HG02973 (cell line): Measurements from ENCODE around the gene RFFL.
"Not testable (repeated sequence)": the region's sequence is repeated elsewhere in the genome, so short reads cannot be mapped to it uniquely, and the experiment has no call there.

Experiments used
- ATAC-seq: cut with Tn5 transposase; IDR thresholded peaks from one replicate; pipeline ENCODE4 v1.9.1; 2021; ENCODE audit warnings: moderate library complexity; ENCODE audit not compliant: unreplicated experiment

Gene RFFL

DNA sequence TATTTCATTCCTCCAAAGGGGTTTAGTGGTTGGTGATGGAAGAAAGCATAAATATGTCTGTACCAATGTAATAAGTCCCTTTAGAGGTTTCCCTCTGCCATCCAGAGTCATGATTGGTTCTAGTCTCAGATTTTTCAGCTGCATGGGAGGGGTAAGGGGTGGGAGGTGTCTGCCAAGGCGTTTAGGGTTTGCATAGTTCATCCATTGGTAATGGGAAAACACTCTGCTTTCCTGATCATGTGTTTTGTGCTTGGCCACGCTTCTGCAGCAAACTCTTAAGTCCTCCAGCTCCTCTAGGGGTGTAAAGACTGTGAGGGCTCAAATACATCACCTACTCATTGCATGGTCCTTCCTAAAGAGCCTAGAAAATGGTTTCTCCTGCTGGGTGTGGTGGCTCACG lies 53.4 kb downstream of the RFFL start:
- ATAC-seq: no peak

DNA sequence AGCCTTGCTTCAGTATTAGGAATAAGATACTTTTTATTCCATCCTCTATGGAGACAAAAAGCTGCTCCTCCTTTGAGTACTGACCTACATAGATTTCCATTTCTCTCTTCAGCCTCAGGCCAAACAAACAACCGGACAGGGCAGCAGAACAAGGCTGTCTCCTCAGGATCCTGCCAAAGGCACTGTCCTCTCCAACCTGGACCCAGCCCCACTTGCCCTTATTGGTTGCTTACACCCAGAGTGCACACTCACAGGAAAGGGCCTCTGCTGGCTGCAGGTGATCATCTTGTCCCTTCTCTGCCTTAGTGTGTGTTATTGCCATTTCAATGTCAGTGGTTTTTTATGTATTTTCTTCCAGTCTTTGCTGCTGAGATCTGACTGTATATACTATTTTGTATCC lies 56.5 kb downstream of the RFFL start:
- no peak for ATAC-seq

DNA sequence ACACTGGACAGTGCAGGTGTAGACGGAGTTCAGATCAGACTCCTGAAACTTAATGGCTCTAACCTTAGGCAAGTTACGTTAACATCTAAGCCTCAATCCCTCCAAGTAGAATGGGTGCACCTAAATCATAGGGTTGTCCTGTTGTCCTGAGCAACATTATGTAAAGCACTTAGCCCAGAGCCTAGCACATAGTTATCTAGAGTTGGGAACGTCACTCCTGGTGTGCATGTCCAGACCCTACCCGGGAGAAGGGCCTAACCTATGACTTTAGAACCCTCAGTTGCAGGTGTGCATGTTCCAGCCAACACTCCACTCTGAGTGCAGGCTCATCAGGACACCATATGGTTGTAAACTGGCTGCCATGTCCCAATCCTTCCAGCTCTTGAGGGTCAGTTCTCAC lies 57.2 kb downstream of the RFFL start:
- ATAC-seq: no peak

DNA sequence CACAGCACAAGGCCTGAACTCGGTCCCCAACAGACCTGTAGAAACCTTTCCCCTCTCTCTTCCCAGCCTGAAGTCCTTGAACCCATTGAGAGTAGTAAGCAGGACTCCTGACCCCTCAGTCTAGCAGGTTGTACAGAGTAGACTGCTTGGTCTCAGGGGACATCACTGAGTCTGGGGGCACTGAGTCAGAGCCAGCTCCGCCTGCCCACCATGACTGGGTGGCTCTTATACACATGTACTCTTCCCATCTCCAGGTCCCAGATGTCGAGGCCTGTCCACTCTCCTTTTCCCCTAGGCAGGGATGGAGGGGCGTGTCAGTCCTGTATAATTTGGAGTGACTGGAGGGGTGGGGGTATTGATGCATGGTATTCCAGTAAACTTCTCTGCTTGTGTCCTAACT lies 59.7 kb downstream of the RFFL start:
- ATAC-seq: no peak

DNA sequence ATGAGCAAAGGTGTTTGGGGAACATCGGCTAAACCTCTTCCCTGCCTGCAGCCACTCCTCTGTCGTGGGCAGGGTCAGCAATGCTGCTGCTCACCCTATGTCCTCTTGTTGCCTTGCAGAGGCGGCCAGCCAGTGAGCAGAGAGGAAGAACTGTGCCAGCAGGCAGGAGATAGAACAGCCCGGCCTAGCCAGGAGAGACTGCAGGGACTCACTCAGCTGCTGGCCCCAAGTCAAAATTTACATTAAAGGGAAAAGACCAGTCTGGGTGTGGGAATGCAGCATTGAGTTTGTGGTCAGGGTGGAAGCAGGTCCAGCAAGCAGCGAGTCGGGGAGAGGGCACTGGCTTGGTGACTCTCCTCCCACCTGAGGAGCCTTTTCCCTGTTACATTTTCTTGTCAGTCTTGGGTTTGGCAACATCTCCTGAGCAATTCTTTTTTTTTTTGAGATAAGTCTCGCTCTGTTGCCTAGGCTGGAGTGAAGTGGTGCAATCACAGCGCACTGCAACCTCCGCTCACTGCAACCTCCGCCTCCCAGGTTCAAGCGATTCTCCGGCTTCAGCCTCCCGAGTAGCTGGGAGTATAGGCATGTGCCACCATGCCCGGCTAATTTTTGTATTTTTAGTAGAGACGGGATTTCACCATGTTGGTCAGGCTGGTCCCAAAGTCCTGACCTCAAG lies 60.5 kb downstream of the RFFL start:
- no peak for ATAC-seq

DNA sequence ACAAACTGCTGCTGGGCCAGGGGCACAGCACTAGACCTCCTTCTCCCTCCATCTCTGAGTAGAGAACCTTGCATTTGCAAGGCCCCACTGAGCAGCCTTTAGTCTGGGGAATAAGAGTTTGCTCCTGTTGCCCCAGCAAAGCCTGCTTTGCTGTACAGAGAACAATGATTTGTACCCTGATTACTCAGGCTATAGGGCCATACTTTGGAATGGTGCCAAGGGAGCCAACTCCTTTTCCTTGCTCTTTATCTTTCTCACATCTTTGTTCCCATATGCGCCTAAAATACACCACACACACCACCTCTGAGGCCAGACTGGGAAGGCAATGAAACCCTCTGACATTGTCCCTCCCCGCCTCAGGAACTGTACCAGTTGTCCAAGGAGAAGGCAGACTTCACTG lies 62.0 kb downstream of the RFFL start:
- ATAC-seq: no peak

DNA sequence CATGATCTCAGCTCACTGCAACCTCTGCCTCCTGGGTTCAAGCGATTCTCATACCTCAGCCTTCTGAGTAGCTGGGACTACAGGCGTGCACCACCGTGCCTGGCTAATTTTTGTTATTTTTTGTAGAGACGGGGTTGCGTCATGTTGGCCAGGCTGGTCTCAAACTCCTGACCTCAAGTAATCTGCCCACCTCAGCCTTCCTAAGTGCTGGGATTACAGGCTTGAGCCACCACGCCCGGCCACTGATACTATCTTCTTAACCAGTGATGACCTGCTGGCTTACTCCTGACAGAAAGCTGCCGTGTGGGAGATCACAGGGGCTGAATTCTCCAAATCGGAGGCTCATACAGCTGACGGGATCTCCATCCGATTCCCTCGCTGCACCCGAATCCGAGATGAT lies 62.5 kb downstream of the RFFL start:
- not testable (repeated sequence) for ATAC-seq

DNA sequence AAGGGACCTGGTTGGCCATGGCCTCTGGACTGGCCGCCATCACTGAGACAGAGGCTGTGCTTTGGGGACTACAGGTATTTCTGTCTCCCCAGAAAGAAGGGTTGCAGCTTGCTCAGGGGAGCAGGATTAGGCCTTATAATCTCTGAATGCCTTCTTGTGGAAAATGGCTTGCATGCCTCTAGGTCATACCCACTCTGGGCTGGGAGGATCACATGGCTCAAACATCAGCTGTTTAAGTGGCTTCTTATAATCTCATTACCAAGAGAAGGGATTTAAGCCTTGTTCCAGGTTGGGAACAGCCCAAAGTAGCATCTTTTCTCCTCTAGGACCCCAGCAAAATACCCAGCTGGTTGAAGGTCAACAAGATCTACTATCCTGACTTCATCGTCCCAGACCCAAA lies 64.1 kb downstream of the RFFL start:
- no peak for ATAC-seq

DNA sequence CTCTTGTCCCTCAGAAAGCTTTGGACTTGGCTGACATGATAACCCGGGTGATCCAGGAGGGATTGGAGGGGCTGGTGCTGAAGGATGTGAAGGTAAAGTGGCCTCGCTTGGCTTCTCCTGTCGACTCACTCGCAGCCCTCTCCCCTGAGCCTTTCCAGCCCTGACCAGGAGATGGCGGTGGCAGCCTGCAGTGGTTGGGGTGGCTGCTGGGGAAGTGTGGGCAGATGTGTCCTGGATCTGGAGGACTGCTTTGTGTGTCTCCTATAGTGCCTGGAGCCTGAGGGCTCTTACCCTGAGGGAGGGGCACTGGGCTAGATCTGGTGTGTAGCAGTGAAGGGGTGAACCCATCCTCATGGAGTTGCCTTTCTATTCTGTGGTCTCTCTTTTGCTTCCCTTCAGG lies 65.3 kb downstream of the RFFL start:
- no peak for ATAC-seq

DNA sequence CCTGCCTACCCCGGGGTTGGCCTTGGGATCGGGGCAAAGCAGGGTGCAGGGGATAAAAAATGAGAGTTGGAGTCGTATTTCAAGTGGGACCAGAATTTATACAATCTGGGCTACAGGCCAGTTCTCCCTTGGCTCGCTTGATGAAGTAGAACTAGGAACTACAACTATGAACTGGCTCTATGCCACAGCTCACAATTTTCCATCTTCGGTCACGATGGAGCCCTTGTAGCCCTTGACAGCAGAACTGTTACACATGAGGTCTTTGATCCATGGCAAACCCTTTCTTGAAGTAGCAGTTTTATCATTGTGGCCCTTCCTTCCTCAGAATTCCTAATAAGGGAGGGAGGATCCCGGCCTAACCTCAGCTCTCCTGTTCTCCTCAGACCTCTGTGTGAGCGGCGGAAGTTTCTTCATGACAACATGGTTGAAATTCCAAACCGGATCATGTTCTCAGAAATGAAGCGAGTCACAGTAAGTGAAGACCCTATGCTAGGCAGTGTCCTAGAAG lies 66.1 kb downstream of the RFFL start:
- no peak for ATAC-seq

DNA sequence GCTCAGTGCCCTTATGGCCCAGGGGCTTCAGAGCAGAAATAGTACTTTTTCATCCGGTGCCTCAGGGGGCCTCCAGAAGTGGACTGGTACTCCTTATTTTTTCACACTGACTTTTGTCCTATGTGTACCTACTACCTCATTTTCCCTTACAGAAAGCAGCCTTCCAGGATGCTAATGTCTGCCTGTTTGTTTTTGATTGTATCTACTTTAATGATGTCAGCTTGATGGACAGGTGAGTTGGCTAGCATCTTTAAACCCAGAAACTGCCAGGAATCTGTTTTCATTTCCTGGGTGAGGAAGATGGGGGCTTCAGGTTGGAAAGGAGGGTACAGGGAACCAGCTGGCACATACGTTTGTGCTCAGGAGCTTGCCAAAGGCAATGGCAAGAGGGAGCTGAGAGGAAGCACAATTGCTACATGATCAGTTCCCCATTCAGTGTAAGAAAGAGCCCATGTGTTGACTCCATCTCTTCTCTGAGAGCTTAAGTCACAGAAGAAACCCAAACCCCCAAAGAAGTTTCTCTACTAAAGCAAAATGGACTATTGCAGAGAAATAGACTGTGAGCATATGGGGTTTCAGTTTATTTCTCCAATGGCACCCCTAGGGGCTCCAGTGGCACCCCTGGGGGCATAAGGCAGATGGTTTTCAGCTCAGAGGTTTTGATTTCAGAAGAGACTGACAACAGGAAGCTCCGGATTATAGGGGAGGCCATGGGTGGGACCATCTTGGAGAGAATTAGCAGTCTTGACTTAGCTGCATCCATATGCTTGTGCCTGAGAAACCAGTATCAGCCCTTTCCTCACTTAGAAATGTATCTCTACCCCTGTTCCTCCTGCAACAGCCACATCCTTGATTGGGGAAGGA lies 66.9 kb downstream of the RFFL start:
- ATAC-seq: no peak

DNA sequence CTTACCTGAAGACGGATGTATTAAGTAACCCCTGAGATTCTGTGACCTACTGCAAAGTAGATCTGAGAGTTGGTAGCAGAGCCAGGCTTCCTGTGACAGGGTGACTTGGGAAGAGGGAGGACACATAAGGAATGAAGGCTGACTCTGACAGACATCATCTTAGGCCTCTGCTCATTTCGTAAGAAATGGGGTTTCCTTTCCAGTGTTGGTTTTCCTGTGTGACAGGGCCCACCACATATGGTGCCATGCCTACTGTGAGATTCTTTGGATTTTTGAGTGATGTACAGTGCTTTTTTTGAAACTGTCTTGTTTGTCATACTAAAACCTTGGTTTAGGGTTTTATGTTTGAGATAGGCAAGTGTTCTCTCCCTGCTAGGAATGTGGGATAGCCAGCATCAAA lies 70.5 kb downstream of the RFFL start:
- ATAC-seq: no peak

DNA sequence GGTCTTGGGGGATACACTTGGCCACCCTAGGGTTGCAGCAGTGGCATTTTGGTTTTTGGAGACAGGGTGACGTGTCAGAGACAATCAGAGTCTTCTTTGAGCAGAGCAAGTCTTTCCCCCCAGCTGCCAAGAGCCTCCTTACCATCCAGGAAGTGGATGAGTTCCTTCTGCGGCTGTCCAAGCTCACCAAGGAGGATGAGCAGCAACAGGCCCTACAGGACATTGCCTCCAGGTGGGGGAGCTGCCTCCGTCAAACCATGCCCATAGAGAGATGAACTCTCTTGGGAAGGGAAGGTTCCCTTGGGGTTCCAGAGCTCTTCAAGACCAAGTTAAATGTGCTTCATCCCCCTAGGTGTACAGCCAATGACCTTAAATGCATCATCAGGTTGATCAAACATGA lies 71.9 kb downstream of the RFFL start:
- ATAC-seq: no peak

DNA sequence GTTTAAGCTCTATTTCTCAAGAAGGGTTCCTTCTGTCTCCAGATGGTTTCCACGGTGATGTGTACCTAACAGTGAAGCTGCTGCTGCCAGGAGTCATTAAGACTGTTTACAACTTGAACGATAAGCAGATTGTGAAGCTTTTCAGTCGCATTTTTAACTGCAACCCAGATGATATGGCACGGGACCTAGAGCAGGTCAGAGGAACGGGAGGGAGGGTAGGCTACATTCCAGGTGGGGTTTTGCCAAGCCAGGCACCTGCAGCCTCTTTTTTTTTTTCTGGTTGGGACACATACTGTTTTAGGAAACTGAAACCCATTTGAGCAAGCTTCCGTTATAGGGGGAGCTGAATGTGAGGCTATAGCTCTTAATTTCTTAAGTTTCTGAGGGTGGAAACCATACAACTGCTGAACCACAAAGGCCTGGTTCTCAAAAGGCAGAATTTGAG lies 72.6 kb downstream of the RFFL start:
- no peak for ATAC-seq

DNA sequence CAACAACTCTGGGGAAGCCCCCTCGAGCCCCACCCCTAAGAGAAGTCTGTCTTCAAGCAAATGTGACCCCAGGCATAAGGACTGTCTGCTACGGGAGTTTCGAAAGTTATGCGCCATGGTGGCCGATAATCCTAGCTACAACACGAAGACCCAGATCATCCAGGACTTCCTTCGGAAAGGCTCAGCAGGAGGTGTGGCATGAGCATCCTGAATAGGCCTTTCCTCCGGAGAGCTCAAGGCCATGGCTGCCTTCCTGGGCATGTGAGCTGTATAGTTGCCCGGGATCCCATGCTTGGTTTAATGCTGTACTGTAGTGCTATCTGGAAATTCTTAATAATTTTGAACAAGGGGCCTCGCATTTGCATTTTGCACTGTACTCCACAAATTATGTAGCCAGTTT lies 74.0 kb downstream of the RFFL start:
- no peak for ATAC-seq

DNA sequence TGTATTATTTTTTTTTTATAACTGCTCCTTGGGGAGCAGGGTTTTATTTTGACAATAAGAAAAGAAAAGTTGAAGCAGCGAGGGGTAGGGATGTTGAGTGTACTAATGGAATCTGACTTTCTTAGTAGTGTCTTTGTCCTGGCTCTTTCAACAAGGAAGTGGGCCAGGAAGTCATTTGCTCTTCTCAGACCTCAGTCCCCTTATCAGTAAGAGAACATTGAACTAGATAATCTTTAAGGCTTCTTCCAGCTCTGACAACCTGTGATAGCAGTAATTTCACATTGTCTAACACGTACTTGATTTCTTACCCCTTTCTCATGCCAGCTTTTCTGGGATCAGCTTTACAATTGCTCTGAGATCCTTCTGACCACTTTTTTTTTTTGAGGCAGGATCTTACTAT lies 74.9 kb downstream of the RFFL start:
- no peak for ATAC-seq

DNA sequence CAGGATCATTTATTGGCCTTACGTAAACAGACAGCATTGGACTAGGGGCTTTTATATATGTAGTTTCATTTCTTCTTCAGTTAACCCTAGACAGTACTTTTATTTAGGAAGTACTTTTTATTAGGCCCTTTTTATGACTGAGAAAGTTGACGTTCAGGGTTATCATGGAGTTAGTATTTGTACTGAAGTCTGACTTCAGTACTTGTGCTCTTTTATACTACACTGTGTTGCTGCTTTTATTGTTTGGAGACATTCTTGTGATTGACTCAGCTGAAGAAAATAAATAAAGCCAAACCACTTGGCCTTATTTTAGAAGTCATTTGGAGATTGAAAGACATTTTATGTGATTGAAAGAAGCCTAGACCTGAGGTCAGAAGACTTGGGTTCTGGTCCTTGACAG lies 76.3 kb downstream of the RFFL start:
- no peak for ATAC-seq

DNA sequence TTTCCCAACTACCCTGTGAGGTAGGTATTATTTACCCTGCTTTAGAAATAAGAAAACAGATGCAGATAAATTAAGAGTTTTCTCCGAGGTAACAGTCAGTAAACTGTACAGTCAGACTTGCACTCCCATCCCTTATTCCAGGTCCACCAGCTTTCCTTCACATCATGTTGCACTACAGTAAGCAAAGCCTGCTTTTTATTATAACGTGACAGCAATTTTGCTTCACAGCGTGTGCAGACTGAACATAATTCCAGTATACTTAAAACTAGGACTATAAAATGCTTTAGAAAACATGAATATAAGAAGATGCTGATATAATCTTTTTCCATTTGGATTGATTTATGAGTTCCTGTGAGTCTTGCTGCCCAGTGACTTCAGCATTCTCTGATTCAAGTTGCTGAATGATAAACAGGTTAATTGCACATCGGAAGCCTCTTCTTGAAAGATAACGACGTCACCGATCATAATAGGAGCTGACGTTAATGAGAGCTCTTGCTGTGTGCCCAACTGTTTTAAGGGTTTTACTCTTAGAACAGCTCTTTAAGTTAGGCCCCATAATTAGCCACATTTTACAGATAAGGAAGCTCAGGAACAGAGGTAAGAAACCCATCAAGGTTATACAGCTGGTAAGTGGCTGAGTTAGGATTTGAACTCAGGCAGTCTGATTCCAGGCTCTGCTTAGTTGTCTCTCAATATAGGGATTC lies 81.8 kb downstream of the RFFL start:
- ATAC-seq: no peak

DNA sequence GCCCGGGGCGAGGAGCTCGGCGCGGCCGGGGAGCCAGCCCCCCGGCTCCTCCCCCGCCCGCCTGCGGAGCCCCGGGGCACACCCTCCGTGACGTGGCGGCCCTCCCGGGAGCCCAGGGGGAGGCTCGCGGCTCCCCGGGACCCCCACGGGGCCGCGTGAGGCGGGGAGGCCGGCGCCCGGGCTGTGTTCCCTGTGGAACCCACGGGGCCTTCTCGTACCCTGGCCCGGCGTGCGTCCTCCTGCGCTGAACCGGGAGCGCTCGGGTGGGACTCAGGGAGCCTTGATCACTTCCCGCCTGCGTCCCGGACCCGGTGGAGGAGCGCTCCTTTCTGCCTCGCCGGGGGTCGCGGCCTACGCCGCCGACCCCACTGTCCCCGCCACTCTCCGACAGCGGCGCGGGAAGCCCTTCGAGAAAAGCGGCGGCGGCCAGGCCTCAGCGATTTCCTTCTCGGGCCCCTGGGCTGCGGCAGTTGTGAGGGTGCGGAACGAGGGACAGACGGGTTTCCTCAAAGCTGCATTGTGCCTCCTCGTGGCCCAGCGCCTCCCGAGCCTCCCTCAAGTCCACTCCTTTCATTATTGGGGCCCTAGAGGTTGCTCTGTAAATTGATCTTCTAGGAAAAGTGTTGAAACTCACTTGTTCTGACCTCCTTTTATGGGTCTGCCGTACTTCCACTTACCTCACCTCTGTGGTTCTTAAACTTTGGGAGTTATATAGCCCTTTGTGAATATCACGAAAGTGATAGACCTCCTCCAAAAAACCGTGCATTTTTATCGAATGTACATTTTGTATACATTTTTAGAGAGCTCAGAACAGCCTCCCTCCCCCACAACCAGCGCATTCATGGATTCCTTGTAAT lies 82.6 kb downstream of the RFFL start:
- peak; percentile 66 for ATAC-seq

DNA sequence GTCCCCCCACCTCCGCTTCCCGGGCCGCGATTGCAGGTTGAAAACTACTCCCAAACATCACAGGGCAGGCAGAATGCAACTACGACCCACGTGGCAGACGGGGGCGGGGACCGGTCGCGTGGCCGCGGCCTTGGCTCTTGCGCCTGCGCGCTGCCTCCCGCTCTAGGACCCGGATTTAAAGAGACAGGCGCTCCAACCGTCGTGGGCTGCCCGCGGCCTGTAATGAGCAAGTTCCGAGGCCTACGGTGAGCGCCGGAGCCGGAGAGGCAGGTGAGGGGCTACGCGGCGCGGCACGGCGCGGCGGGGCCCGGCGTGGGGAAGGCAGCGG lies 83.2 kb downstream of the RFFL start, which contains the start of gene LIG3:
TSS of gene LIG3 (plus strand) at position 160 of the 328 bp plus-strand sequence. CDS start 2,494 bp downstream, outside the sequence.
- ATAC-seq: peak; percentile 66
